Tibial artery (tissue), 4 donors: Measurements from ENCODE around the gene ACSL6.
A peak's percentile ranks its signal among the peaks of the same experiment; 100 is the strongest.

Experiments
- DNase-seq, 2 donors: peaks; one replicate each; pipeline ENCODE4 v3.0.0-alpha.2; 2019
- H3K27ac ChIP-seq, 2 donors: fragments of 200-600 bp; sonication (generic) in 1 of 2; 1 replicate in 1 of 2; 2 replicates in 1 of 2; pipeline ENCODE4 v1.5.1; 2018 to 2019; ENCODE audit warnings: mild to moderate bottlenecking in 1 of 2
- H3K27me3 ChIP-seq, 2 donors: fragments of 200-600 bp; sonication (generic) in 1 of 2; one replicate each; pipeline versions ENCODE4 v1.5.1 to v1.6.0; 2016 to 2019
- H3K36me3 ChIP-seq, 3 donors: fragments of 200-600 bp; sonication (generic) in 2 of 3; one replicate each; pipeline ENCODE4 v1.5.1; 2016 to 2019; ENCODE audit warnings: mild to moderate bottlenecking in 2 of 3
- H3K4me1 ChIP-seq, 4 donors: fragments of 200-600 bp; sonication (generic) in 2 of 4; 1 replicate in 3 of 4; 2 replicates in 1 of 4; pipeline ENCODE4 v1.5.1; 2016 to 2019
- H3K4me3 ChIP-seq, 2 donors: fragments of 200-600 bp; sonication (generic) in 1 of 2; 1 replicate in 1 of 2; 2 replicates in 1 of 2; pipeline ENCODE4 v1.5.1; 2018 to 2019; ENCODE audit warnings: mild to moderate bottlenecking in 2 of 2
- H3K9me3 ChIP-seq, 3 donors: fragments of 200-600 bp; sonication (generic) in 1 of 3; one replicate each; pipeline ENCODE4 v1.5.1; 2016 to 2019
- intact Hi-C: fragments of 100-400 bp; cut with DNase I; formaldehyde crosslinking; loops from one replicate; pipeline ENCODE4 v1.15.0; 2023; ENCODE audit warnings: low total_unique reads
- TF ChIP-seq, protein P1 (sequence below), 2 experiments: fragments of 200-600 bp in 1 of 2; fragments of 450-650 bp in 1 of 2; IDR thresholded peaks; one replicate each; pipeline ENCODE4 v1.5.1; 2017 to 2019; ENCODE audit warnings: antibody characterized with exemption in 2 of 2, mild to moderate bottlenecking in 1 of 2, moderate library complexity in 1 of 2

Gene ACSL6

DNA sequence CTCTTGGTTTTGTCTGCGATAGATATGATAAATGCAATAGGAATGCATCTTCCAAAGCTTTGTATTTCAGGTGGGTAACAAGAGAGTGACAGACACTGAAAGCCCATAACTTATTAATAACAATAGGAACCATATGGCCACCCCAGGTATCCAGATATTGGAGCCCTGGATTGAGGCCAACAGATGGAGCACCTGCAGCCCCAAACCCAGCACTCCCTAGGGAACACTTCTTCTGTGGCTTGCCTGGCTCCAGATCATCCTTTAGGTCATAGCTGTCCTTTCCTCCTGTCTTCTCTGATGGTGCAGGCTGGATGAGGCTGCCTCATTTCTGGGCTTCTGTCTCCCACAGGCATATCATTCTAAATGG lies 44.0 kb upstream of the ACSL6 start:
- H3K36me3 ChIP-seq: no peaks in the 10 kb centered on the region

DNA sequence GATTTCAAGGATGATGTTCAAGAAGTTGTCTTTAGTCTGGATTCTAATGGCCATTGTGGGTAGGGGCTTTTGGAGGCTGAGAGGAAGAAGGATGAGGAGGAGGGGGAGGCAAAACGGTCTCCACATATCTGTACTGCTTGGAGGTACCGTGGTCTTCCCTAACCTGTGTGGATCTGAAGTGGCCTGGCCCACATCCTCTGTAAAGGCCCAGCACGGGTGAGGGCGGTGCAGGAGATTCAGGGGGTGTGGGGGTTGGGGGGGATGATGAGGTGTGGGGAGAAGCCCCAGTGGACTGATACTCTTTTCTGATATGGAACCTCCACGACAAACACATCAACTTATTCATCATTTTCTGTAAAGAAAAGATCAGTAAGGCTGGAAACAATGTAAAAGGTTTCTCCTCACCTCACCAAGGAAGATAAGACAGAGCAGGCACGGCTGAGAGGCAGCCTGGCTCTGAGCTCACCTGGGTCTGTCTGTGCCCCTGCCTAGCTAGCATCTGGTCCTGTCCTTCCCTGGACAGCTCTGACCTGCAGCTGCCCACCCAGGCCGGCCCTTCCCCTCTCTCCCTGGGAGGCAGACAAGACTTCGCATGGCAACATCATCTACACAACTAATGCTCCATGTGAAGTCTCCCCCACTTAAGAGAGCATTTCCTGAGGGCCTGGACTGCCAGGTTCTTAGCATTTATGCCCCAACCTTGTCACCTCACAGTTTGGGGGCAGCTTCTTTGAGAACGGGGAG lies 43.4 kb upstream of the ACSL6 start:
- H3K27me3 ChIP-seq: peaks cover 0 to 7% of the 10 kb centered on the region in 2 donors
- H3K36me3 ChIP-seq: no peaks in the 10 kb centered on the region
- no peak overlapping the region for H3K27ac ChIP-seq
- TF ChIP-seq, protein P1, sequence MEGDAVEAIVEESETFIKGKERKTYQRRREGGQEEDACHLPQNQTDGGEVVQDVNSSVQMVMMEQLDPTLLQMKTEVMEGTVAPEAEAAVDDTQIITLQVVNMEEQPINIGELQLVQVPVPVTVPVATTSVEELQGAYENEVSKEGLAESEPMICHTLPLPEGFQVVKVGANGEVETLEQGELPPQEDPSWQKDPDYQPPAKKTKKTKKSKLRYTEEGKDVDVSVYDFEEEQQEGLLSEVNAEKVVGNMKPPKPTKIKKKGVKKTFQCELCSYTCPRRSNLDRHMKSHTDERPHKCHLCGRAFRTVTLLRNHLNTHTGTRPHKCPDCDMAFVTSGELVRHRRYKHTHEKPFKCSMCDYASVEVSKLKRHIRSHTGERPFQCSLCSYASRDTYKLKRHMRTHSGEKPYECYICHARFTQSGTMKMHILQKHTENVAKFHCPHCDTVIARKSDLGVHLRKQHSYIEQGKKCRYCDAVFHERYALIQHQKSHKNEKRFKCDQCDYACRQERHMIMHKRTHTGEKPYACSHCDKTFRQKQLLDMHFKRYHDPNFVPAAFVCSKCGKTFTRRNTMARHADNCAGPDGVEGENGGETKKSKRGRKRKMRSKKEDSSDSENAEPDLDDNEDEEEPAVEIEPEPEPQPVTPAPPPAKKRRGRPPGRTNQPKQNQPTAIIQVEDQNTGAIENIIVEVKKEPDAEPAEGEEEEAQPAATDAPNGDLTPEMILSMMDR (IDR thresholded peaks at IDR 0.05): no peak
- H3K4me1 ChIP-seq: no peaks in the 10 kb centered on the region
- intact Hi-C loops: no loop called here
- no peak overlapping the region for H3K4me3 ChIP-seq
- DNase-seq: no peak
- no peaks in the 10 kb centered on the region for H3K9me3 ChIP-seq

More for the DNA sequence above, 44.0 kb upstream of the ACSL6 start:
- H3K4me1 ChIP-seq: no peaks in the 10 kb centered on the region
- H3K27ac ChIP-seq: no peak overlapping the region
- H3K9me3 ChIP-seq: no peaks in the 10 kb centered on the region
- intact Hi-C loops: no loop called here
- no peak for DNase-seq
- H3K4me3 ChIP-seq: no peak overlapping the region
- TF ChIP-seq, protein P1 (IDR thresholded peaks at IDR 0.05): no peak
- peaks cover 0 to 7% of the 10 kb centered on the region in 2 donors for H3K27me3 ChIP-seq

DNA sequence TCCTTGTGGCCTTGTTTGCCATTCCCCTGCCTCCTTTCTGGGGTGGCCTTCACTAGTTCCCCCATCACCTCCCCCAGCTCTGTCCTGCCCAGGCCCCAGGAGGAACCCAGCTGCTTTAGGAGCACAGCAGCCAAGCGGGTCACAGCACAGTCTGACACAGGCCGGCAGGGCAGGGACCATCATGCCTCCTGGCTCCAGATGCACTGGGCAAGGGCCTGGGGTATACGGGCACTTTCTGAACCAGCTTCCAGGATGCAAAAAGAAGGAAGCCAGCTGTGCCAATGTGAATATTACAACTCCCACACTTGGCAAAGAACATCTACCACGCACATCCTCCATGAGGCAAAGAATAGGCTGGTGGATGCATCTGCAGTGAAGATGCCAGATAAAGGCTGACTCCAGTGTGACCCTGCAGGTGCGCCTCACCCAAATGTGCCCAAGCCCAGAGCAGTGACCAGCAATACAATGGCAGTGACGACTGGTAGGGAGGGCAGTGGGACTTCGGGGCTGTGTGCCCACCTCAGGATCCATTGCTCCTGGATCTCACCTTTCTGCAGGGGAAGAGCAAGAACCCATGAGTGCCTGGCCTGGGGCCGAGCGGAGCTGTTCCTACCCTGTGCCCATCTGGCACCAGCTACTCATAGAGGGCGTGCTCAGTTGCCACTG lies 42.7 kb upstream of the ACSL6 start:
- H3K4me3 ChIP-seq: no peak overlapping the region
- no peaks in the 10 kb centered on the region for H3K36me3 ChIP-seq
- no peaks in the 10 kb centered on the region for H3K9me3 ChIP-seq
- H3K4me1 ChIP-seq: no peaks in the 10 kb centered on the region
- TF ChIP-seq, protein P1 (IDR thresholded peaks at IDR 0.05): no peak
- intact Hi-C loops: no loop called here
- H3K27me3 ChIP-seq: peaks cover 0 to 7% of the 10 kb centered on the region in 2 donors
- peak in 1 of 2 donors; percentile 54 for DNase-seq
- H3K27ac ChIP-seq: no peak overlapping the region

DNA sequence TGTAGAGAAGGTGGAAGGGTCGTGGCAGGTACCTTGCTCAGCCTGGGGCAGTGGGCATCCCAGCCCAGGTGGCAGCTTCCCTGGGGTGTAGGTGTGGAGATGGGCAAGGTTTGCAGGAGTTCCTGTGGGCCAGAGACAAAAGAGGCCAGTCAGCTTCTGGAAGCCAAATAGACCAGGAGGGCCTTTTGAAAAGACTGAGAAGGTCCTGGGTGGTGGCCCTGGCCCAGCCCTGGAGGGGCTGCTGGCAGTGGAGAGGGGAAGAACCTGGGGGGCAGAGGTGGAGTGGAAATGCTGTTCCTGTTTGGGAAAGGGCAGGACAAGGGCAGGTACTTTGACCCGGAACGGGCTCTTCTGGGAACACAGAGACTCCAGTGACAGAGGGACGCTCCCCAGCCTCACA lies 42.0 kb upstream of the ACSL6 start:
- H3K36me3 ChIP-seq: no peaks in the 10 kb centered on the region
- intact Hi-C loops: no loop called here
- DNase-seq: no peak
- no peaks in the 10 kb centered on the region for H3K9me3 ChIP-seq
- H3K4me1 ChIP-seq: no peaks in the 10 kb centered on the region
- peaks cover 0 to 7% of the 10 kb centered on the region in 2 donors for H3K27me3 ChIP-seq
- TF ChIP-seq, protein P1 (IDR thresholded peaks at IDR 0.05): no peak
- H3K4me3 ChIP-seq: no peak overlapping the region
- no peak overlapping the region for H3K27ac ChIP-seq

DNA sequence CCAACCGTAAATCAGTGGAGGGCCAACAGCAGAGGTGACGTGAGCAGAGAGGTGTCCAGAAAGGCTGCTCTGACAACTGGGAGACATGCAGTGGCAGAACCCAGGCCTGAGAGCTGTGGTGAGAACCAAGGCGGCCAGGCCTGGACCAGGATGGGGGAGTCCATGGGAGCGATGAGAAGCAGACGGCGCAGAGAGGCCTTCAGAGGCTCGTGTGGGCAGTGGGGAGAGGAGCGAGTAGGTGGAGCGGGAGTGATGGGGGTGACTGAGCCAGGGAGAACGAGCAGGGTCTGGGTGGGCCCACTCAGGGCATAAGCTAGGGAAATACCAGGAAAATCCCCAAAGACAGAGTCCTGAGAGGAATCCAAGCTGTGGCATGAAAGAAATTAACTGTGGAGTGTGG lies 41.1 kb upstream of the ACSL6 start:
- no peak overlapping the region for H3K4me3 ChIP-seq
- peak in 1 of 2 donors; percentile 49 for DNase-seq
- TF ChIP-seq, protein P1 (IDR thresholded peaks at IDR 0.05): no peak
- no peaks in the 10 kb centered on the region for H3K4me1 ChIP-seq
- no peaks in the 10 kb centered on the region for H3K9me3 ChIP-seq
- no peak overlapping the region for H3K27ac ChIP-seq
- intact Hi-C loops: no loop called here
- peaks cover 0 to 7% of the 10 kb centered on the region in 2 donors for H3K27me3 ChIP-seq
- no peaks in the 10 kb centered on the region for H3K36me3 ChIP-seq
